Upper lobe of left lung (tissue), 4 donors: ENCODE measurements around the gene COL6A5.

ENCODE experiments used
- EP300 ChIP-seq, 4 donors: sonication (generic); formaldehyde crosslinking; IDR thresholded peaks; one replicate each; pipeline ENCODE4 v1.5.1; 2017; ENCODE audit warnings: antibody characterized with exemption in 4 of 4, control low read depth in 2 of 4
- POLR2A ChIP-seq, 4 donors: fragments of 450-650 bp; IDR thresholded peaks; one replicate each; pipeline ENCODE4 v1.5.1; 2016 to 2017; ENCODE audit warnings: antibody characterized with exemption in 4 of 4, mild to moderate bottlenecking in 2 of 4
- TF ChIP-seq, protein P1 (sequence below), 6 experiments: fragments of 450-650 bp in 4 of 6; fragments of 200-600 bp in 2 of 6; sonication (generic) in 2 of 6; IDR thresholded peaks; one replicate each; pipeline ENCODE4 v1.5.1; 2016 to 2019; ENCODE audit warnings: antibody characterized with exemption in 6 of 6

DNA sequence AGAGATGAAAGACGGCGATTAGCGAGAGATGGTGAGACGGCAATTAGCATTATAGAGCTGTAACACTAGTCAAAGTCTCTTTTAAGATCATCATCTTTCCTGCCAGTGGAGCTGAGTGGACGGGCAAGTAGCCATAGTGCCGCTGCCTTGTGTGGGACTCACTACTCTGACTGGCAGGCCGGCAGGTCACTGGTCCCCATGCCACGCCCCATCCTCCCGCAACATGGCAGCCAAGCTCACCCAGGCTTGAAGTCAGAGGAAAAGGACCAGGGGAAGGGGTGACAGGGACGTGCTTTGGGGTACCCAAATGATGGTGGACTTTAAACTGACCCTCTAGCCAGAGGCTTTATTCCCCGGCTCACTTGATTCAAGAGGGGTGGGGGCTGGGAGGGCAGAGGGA, 44.6 kb upstream of the COL6A5 start:
- TF ChIP-seq, protein P1, sequence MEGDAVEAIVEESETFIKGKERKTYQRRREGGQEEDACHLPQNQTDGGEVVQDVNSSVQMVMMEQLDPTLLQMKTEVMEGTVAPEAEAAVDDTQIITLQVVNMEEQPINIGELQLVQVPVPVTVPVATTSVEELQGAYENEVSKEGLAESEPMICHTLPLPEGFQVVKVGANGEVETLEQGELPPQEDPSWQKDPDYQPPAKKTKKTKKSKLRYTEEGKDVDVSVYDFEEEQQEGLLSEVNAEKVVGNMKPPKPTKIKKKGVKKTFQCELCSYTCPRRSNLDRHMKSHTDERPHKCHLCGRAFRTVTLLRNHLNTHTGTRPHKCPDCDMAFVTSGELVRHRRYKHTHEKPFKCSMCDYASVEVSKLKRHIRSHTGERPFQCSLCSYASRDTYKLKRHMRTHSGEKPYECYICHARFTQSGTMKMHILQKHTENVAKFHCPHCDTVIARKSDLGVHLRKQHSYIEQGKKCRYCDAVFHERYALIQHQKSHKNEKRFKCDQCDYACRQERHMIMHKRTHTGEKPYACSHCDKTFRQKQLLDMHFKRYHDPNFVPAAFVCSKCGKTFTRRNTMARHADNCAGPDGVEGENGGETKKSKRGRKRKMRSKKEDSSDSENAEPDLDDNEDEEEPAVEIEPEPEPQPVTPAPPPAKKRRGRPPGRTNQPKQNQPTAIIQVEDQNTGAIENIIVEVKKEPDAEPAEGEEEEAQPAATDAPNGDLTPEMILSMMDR (IDR thresholded peaks at IDR 0.05), result no peak
- TF ChIP-seq POLR2A (IDR thresholded peaks at IDR 0.05), result no peak
- TF ChIP-seq EP300 (IDR thresholded peaks at IDR 0.05), result no peak
